HG03196 (cell line): ENCODE measurements around the gene PPARGC1A.

Experiments
- ATAC-seq: cut with Tn5 transposase; IDR thresholded peaks from one replicate; pipeline ENCODE4 v1.9.1; 2021; ENCODE audit not compliant: unreplicated experiment

Gene PPARGC1A

GRCh38 chr4:23881052-23881501 lies 8.8 kb downstream of the PPARGC1A start:
- no peak for ATAC-seq

- no peak for ATAC-seq
These were observed 10.7 kb downstream of the PPARGC1A start for GRCh38 chr4:23878912-23879732.

- ATAC-seq, result no peak
These were observed 11.5 kb downstream of the PPARGC1A start for GRCh38 chr4:23878246-23878891.

GRCh38 chr4:23877758-23878229 lies 12.1 kb downstream of the PPARGC1A start:
- no peak for ATAC-seq

- ATAC-seq, result no peak
These were observed 13.3 kb downstream of the PPARGC1A start for GRCh38 chr4:23876418-23877089.

- ATAC-seq, result no peak
These were observed 14.5 kb downstream of the PPARGC1A start for GRCh38 chr4:23875317-23875716.

GRCh38 chr4:23874536-23874901 lies 15.3 kb downstream of the PPARGC1A start:
- no peak for ATAC-seq

GRCh38 chr4:23873717-23874535 lies 15.9 kb downstream of the PPARGC1A start:
- ATAC-seq, result no peak

GRCh38 chr4:23871426-23871825 lies 18.4 kb downstream of the PPARGC1A start:
- ATAC-seq, result no peak

- no peak for ATAC-seq
These were observed 23.3 kb downstream of the PPARGC1A start for GRCh38 chr4:23866450-23867075.

- ATAC-seq, result no peak
These were observed 27.9 kb downstream of the PPARGC1A start for GRCh38 chr4:23861897-23862296.

GRCh38 chr4:23860919-23861318 lies 28.9 kb downstream of the PPARGC1A start:
- no peak for ATAC-seq

GRCh38 chr4:23857367-23857959 lies 32.4 kb downstream of the PPARGC1A start:
- ATAC-seq, result no peak

- no peak for ATAC-seq
These were observed 33.2 kb downstream of the PPARGC1A start for GRCh38 chr4:23856630-23857029.

GRCh38 chr4:23855912-23856605 lies 33.8 kb downstream of the PPARGC1A start:
- ATAC-seq, result no peak

- ATAC-seq, result no peak
These were observed 35.7 kb downstream of the PPARGC1A start for GRCh38 chr4:23853986-23854660.

GRCh38 chr4:23851464-23851863 lies 38.4 kb downstream of the PPARGC1A start:
- ATAC-seq, result no peak

GRCh38 chr4:23847158-23847557 lies 42.7 kb downstream of the PPARGC1A start:
- no peak for ATAC-seq

GRCh38 chr4:23844961-23845360 lies 44.9 kb downstream of the PPARGC1A start:
- ATAC-seq, result no peak
